ENCODE measurements around the gene ATP2B2.

Gene ATP2B2

GRCh38 chr3:10467904-10468612 lies 37.3 kb downstream of the ATP2B2 start:
- no peak overlapping the region for H3K27ac ChIP-seq
- peaks cover 28% of the 10 kb centered on the region for H3K27me3 ChIP-seq
- H3K4me1 ChIP-seq (ENCODE audit: control insufficient read depth in 1 of 2, insufficient read depth in 1 of 2, low read depth in 1 of 2, low read length in 1 of 2), result no peaks in the 10 kb centered on the region
- H3K9me3 ChIP-seq, result no peaks in the 10 kb centered on the region
- H3K36me3 ChIP-seq, result no peaks in the 10 kb centered on the region
- no peak for TF ChIP-seq CTCF (IDR thresholded peaks at IDR 0.05)
- H3K4me3 ChIP-seq (ENCODE audit: low read depth in 1 of 2, low read length in 1 of 2), result no peak overlapping the region

DNA sequence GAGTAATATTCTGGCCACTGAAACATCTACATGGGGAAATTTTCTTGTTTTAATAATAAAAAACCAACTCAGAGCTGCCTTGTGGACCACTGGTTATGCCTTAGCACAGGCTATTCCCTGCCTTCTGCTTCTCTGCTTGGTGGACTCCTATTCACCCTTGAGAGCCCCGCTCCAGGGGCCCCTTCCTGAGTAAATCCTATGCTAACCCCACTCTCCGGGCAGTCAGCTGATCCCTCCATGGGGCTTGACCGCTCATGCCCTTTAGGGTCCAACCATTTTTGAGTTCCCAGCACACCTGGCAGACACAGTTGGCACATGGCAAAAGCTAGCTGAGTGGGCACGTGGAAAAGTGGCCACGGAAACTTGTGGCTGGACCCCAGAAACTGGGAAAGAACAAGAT lies 38.2 kb downstream of the ATP2B2 start:
- peaks cover 23% of the 10 kb centered on the region for H3K27me3 ChIP-seq
- TF ChIP-seq CTCF (IDR thresholded peaks at IDR 0.05), result no peak
- no peaks in the 10 kb centered on the region for H3K4me1 ChIP-seq (ENCODE audit: control insufficient read depth in 1 of 2, insufficient read depth in 1 of 2, low read depth in 1 of 2, low read length in 1 of 2)
- H3K9me3 ChIP-seq, result no peaks in the 10 kb centered on the region
- H3K36me3 ChIP-seq, result no peaks in the 10 kb centered on the region
- H3K4me3 ChIP-seq (ENCODE audit: low read depth in 1 of 2, low read length in 1 of 2), result no peak overlapping the region
- no peak overlapping the region for H3K27ac ChIP-seq

- peaks cover 18% of the 10 kb centered on the region for H3K27me3 ChIP-seq
Measured at GRCh38 chr3:10466186-10466585, 39.2 kb downstream of the ATP2B2 start.

GRCh38 chr3:10465161-10465560 lies 40.2 kb downstream of the ATP2B2 start:
- Histone ChIP-seq H3K27ac (no peak overlapping the region), H3K27me3 (peaks cover 7% of the 10 kb centered on the region), H3K9me3 (no peaks in the 10 kb centered on the region), H3K36me3 (no peaks in the 10 kb centered on the region), H3K4me1 (ENCODE audit: control insufficient read depth in 1 of 2, insufficient read depth in 1 of 2, low read depth in 1 of 2, low read length in 1 of 2) (no peaks in the 10 kb centered on the region), H3K4me3 (ENCODE audit: low read depth in 1 of 2, low read length in 1 of 2) (no peak overlapping the region)
- no peak for TF ChIP-seq CTCF (IDR thresholded peaks at IDR 0.05)

More at GRCh38 chr3:10466186-10466585, 39.2 kb downstream of the ATP2B2 start:
- TF ChIP-seq CTCF (IDR thresholded peaks at IDR 0.05), result no peak
- Histone ChIP-seq H3K4me3 (ENCODE audit: low read depth in 1 of 2, low read length in 1 of 2) (no peak overlapping the region), H3K27ac (no peak overlapping the region), H3K9me3 (no peaks in the 10 kb centered on the region), H3K4me1 (ENCODE audit: control insufficient read depth in 1 of 2, insufficient read depth in 1 of 2, low read depth in 1 of 2, low read length in 1 of 2) (no peaks in the 10 kb centered on the region), H3K36me3 (no peaks in the 10 kb centered on the region)

DNA sequence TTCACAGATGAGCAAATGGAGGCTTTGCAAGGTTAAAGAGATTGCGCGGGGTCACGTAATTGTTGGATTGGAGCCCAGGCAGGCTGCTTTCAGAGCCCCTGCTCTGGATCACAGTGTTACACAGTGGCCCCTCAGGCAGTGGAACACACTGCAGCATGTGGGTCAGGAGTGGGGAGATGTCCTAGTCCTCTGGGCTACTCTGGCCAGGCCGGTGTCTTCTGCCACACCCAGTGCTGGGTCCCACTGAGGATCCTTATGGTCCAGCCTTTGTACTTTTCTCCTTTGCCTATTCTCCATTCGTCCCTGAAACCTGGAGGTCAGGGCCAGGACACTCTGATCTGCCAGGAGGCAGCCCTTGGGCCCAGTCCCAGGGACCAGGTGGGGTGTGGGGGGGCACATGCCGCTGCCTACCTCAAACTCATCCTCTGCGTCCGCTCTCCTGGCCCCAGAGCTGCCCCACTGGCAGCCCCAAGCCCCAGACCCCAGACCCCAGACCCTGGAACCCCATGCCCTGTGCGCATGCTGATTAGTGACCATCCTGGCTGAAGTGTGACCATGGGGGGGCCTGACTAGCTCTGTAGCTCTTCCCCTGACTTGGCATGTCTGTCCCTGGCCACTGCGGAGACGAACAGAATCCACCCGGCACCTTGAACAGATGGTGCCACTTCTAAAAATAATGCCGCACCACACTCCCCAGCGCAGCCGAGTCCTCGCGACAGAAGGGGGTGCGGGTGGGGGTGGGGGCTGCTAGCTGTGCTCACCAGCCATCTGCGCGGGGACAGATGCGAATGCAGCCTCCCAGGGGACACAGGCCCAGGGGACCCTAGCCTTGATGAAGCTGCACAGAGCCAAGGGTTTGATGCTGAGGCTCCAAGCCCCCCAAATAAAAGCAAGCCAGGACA lies 41.6 kb downstream of the ATP2B2 start:
- Histone ChIP-seq H3K4me3 (ENCODE audit: low read depth in 1 of 2, low read length in 1 of 2) (no peak overlapping the region), H3K4me1 (ENCODE audit: control insufficient read depth in 1 of 2, insufficient read depth in 1 of 2, low read depth in 1 of 2, low read length in 1 of 2) (no peaks in the 10 kb centered on the region), H3K27me3 (no peaks in the 10 kb centered on the region), H3K27ac (no peak overlapping the region), H3K36me3 (no peaks in the 10 kb centered on the region), H3K9me3 (no peaks in the 10 kb centered on the region)
- no peak for TF ChIP-seq CTCF (IDR thresholded peaks at IDR 0.05)
